Stimulated activated CD8-positive, alpha-beta memory T cell treated with anti-CD3 and anti-CD28 coated beads, Interleukin-2, amount 100 ng/mL, for 48 hours (primary cell): ENCODE data around the gene INPP5K.

Experiments
- DNase-seq, 2 donors: peaks; one replicate each; pipeline ENCODE4 v3.0.0-alpha.2; 2020; ENCODE audit warnings: low read depth in 2 of 2

Gene INPP5K

GRCh38 chr17:1505586-1505985 lies 10.8 kb downstream of the INPP5K start:
- DNase-seq, result no peak

GRCh38 chr17:1504866-1505265 lies 11.5 kb downstream of the INPP5K start:
- no peak for DNase-seq

- no peak for DNase-seq
Observed at GRCh38 chr17:1503699-1504098, 12.7 kb downstream of the INPP5K start.

GRCh38 chr17:1498869-1499268 lies 17.5 kb downstream of the INPP5K start:
- DNase-seq, result no peak

- no peak for DNase-seq
Observed at GRCh38 chr17:1498233-1498632, 18.2 kb downstream of the INPP5K start.

GRCh38 chr17:1497831-1498230 lies 18.6 kb downstream of the INPP5K start:
- DNase-seq, result no peak

GRCh38 chr17:1496869-1497268 lies 19.5 kb downstream of the INPP5K start:
- no peak for DNase-seq

- DNase-seq, result no peak
Observed at GRCh38 chr17:1495265-1495989, 21.0 kb downstream of the INPP5K start.

GRCh38 chr17:1494736-1495253 lies 21.6 kb downstream of the INPP5K start:
- DNase-seq, result no peak

GRCh38 chr17:1494203-1494602 lies 22.2 kb downstream of the INPP5K start:
- no peak for DNase-seq

- DNase-seq, result no peak
Observed at GRCh38 chr17:1493291-1493980, 23.0 kb downstream of the INPP5K start.

- no peak for DNase-seq
Observed at GRCh38 chr17:1492249-1493206, 23.9 kb downstream of the INPP5K start, which contains the start of gene MYO1C. MYO1C (minus strand) TSS chr17:1492686; CDS start chr17:1492487, 199 bp downstream.

GRCh38 chr17:1491443-1492248 lies 24.8 kb downstream of the INPP5K start:
- peak; percentile 39 to 49 for DNase-seq

GRCh38 chr17:1490643-1491442 lies 25.6 kb downstream of the INPP5K start:
- DNase-seq, result peak; percentile 48 to 65

GRCh38 chr17:1488826-1489270 lies 27.6 kb downstream of the INPP5K start:
- no peak for DNase-seq

GRCh38 chr17:1487939-1488825 lies 28.2 kb downstream of the INPP5K start:
- DNase-seq, result peak; percentile 59

GRCh38 chr17:1486802-1487695 lies 29.4 kb downstream of the INPP5K start:
- peak; percentile 65 to 73 for DNase-seq
